GM12872 (cell line): Measurements from ENCODE around the gene ASB11.
A peak's percentile ranks its signal among the peaks of the same experiment; 100 is the strongest.

Source experiments
- CTCF ChIP-seq: IDR thresholded peaks from 3 replicates; pipeline ENCODE4 v1.5.1; 2011; ENCODE audit warnings: low read depth, mild to moderate bottlenecking, low read length, moderate library complexity; ENCODE audit not compliant: insufficient read depth

ASB11 gene

GRCh38 chrX:15310117-15310516 lies 5.3 kb downstream of the ASB11 start:
- TF ChIP-seq CTCF: no peak

- no peak for TF ChIP-seq CTCF
These were observed 13.5 kb downstream of the ASB11 start for GRCh38 chrX:15301924-15302323.

GRCh38 chrX:15299941-15300851 lies 15.2 kb downstream of the ASB11 start:
- peak; percentile 31; the same call in 1 of the 3 replicates for TF ChIP-seq CTCF

GRCh38 chrX:15298780-15299179 lies 16.7 kb downstream of the ASB11 start:
- no peak for TF ChIP-seq CTCF

- TF ChIP-seq CTCF: no peak
These were observed 17.2 kb downstream of the ASB11 start for GRCh38 chrX:15298201-15298600.

- no peak for TF ChIP-seq CTCF
These were observed 22.0 kb downstream of the ASB11 start for GRCh38 chrX:15293451-15293850.

- no peak for TF ChIP-seq CTCF
These were observed 22.6 kb downstream of the ASB11 start for GRCh38 chrX:15292861-15293260.
